GM12801 (cell line): ENCODE data around the gene TMEM170B.

Experiments
- CTCF ChIP-seq: IDR thresholded peaks from one replicate; pipeline ENCODE4 v1.5.1; 2011; ENCODE audit warnings: control low read depth; ENCODE audit not compliant: insufficient read length; ENCODE audit errors: extremely low read depth

TMEM170B gene

GRCh38 chr6:11625302-11625701 lies 87.8 kb downstream of the TMEM170B start:
- TF ChIP-seq CTCF = no peak

GRCh38 chr6:11626356-11626755 lies 88.8 kb downstream of the TMEM170B start:
- TF ChIP-seq CTCF = no peak

GRCh38 chr6:11628562-11628961 lies 91.0 kb downstream of the TMEM170B start:
- TF ChIP-seq CTCF = no peak

- no peak for TF ChIP-seq CTCF
Measured at GRCh38 chr6:11631008-11631407, 93.5 kb downstream of the TMEM170B start.

GRCh38 chr6:11631539-11631938 lies 94.0 kb downstream of the TMEM170B start:
- no peak for TF ChIP-seq CTCF

GRCh38 chr6:11632231-11632630 lies 94.7 kb downstream of the TMEM170B start:
- TF ChIP-seq CTCF = no peak

GRCh38 chr6:11632795-11633511 lies 95.4 kb downstream of the TMEM170B start:
- no peak for TF ChIP-seq CTCF
